ENCODE results near the gene SECISBP2L.

Gene SECISBP2L

DNA sequence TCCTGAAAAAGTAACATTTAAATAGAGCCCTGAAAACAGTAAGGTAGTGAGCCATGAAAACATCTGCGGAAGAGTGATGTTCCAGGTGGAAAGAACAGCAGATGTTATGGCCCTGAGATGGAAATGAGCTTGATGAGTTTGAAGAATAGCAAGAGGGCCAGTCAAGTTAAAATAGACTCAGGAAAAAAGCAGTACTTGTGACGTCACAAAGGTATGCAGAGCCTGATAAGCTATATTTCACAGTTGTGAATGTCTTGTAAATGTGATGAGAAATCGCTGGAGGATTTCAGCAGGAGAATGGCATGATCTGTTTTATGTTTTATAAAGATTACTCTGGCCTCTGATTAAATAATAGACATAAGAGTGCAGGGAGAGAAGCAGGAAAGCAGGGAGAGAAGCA lies 18.6 kb upstream of the SECISBP2L start:
- Histone ChIP-seq H3K9me3 (ENCODE audit: insufficient read depth, low read length) (no peaks in the 10 kb centered on the region), H3K4me3 (ENCODE audit: insufficient read length, low read depth) (no peak overlapping the region), H3K36me3 (ENCODE audit: insufficient read depth, insufficient read length, low read length) (no peaks in the 10 kb centered on the region), H3K9ac (ENCODE audit: insufficient read length, low read depth) (no peak overlapping the region), H3K27me3 (ENCODE audit: insufficient read depth, insufficient read length) (no peaks in the 10 kb centered on the region), H3K4me1 (ENCODE audit: insufficient read depth, insufficient read length) (no peaks in the 10 kb centered on the region)
- no peak for DNase-seq (ENCODE audit: low read depth, low spot score)
- no peak for TF ChIP-seq ZNF274 (IDR thresholded peaks at IDR 0.05; ENCODE audit: low read depth, low read length)
- no peak for TF ChIP-seq YY1 (IDR thresholded peaks at IDR 0.05; ENCODE audit: insufficient read depth, insufficient read length)
- TF ChIP-seq SUZ12 (IDR thresholded peaks at IDR 0.05; ENCODE audit: extremely low read depth, insufficient read depth, insufficient read length), result no peak

DNA sequence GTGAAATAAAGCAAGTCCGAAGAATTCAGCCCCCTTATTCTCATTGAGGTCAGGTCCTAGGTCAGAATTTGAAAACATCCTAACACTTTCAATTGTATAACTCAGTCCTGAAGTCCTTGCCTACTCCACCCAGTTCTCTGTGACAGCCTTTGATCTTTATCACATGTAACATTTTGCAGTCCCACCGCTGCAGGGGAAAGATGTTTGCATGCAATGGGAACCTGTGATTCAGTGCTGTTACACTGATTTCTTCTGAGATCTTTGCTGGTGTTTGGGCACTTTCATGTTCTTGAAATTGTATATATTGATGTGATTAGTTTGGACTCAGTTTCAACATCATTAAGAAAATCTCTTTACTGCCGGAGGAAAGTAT lies 18.0 kb upstream of the SECISBP2L start:
- H3K36me3 ChIP-seq (ENCODE audit: insufficient read depth, insufficient read length, low read length), result no peaks in the 10 kb centered on the region
- H3K9me3 ChIP-seq (ENCODE audit: insufficient read depth, low read length), result no peaks in the 10 kb centered on the region
- H3K27me3 ChIP-seq (ENCODE audit: insufficient read depth, insufficient read length), result no peaks in the 10 kb centered on the region
- H3K4me3 ChIP-seq (ENCODE audit: insufficient read length, low read depth), result no peak overlapping the region
- no peak for DNase-seq (ENCODE audit: low read depth, low spot score)
- no peak for TF ChIP-seq SUZ12 (IDR thresholded peaks at IDR 0.05; ENCODE audit: extremely low read depth, insufficient read depth, insufficient read length)
- no peak for TF ChIP-seq YY1 (IDR thresholded peaks at IDR 0.05; ENCODE audit: insufficient read depth, insufficient read length)
- TF ChIP-seq ZNF274 (IDR thresholded peaks at IDR 0.05; ENCODE audit: low read depth, low read length), result no peak
- H3K9ac ChIP-seq (ENCODE audit: insufficient read length, low read depth), result no peak overlapping the region
- no peaks in the 10 kb centered on the region for H3K4me1 ChIP-seq (ENCODE audit: insufficient read depth, insufficient read length)

DNA sequence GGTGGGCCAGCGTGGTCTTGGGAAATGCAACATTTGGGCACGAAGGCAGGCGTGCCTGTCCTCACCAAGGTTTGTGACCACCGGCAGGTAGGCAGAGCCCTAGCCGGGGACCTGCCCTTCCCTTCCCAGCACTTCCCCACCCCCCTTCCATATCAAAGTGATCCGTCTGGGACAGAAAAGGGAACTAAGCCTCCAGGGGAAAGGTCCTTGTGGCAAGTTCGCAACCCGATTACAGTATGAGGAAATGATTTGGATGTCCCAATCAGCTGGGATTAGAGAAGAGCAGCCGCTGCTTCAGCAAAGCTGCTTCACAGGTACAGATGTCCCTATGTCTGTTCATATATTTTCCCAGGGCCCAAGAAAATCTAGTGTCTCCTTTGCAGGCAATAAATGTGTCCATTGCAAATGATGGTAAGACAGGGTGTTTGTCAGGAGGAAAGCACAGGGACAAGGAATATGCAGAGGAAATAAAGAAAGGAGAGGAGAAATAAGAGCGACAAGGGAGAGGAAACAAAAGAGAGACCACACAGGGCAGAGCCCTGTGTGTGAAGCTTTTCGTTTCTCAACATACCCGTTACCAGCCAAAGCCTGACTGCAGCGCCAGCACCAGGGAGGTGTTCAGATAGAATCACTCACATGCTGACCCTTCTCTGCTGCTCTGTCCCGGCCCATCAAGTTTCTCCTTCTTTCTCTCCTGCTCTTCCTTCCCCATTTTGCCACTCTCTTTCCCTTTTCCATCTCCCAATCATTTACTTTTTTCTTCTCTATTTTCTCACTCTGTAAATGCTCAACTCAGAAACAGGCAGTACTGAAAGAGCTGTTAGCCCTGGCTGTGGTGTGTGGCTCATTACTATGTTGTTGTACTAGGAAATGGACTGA lies 17.4 kb upstream of the SECISBP2L start:
- no peak for DNase-seq (ENCODE audit: low read depth, low spot score)
- no peaks in the 10 kb centered on the region for H3K4me1 ChIP-seq (ENCODE audit: insufficient read depth, insufficient read length)
- H3K9ac ChIP-seq (ENCODE audit: insufficient read length, low read depth), result no peak overlapping the region
- no peaks in the 10 kb centered on the region for H3K27me3 ChIP-seq (ENCODE audit: insufficient read depth, insufficient read length)
- TF ChIP-seq ZNF274 (IDR thresholded peaks at IDR 0.05; ENCODE audit: low read depth, low read length), result no peak
- no peak for TF ChIP-seq SUZ12 (IDR thresholded peaks at IDR 0.05; ENCODE audit: extremely low read depth, insufficient read depth, insufficient read length)
- no peak for TF ChIP-seq YY1 (IDR thresholded peaks at IDR 0.05; ENCODE audit: insufficient read depth, insufficient read length)
- H3K36me3 ChIP-seq (ENCODE audit: insufficient read depth, insufficient read length, low read length), result no peaks in the 10 kb centered on the region
- no peak overlapping the region for H3K4me3 ChIP-seq (ENCODE audit: insufficient read length, low read depth)
- H3K9me3 ChIP-seq (ENCODE audit: insufficient read depth, low read length), result no peaks in the 10 kb centered on the region

DNA sequence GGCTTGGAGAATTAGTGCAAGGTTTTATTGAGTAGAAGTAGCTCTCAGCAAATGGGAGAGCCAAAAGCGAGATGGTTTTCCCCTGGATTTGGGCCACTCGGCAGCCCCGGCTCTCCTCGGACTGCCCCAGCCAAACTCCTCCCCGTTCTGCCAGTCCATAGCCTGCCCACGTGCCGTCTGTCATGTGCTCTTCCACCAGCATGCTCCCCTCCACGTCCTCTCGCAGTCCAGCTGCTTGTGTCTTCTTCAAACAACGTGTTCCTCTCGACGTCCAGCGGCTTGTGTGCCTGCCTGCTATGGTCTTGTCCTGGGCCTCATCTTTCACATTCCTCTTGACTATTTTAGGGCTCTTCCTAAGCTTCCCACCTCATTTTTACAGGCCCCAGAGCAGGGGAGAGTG lies 16.7 kb upstream of the SECISBP2L start:
- H3K4me3 ChIP-seq (ENCODE audit: insufficient read length, low read depth), result no peak overlapping the region
- TF ChIP-seq ZNF274 (IDR thresholded peaks at IDR 0.05; ENCODE audit: low read depth, low read length), result no peak
- TF ChIP-seq YY1 (IDR thresholded peaks at IDR 0.05; ENCODE audit: insufficient read depth, insufficient read length), result no peak
- TF ChIP-seq SUZ12 (IDR thresholded peaks at IDR 0.05; ENCODE audit: extremely low read depth, insufficient read depth, insufficient read length), result no peak
- no peak for DNase-seq (ENCODE audit: low read depth, low spot score)
- H3K4me1 ChIP-seq (ENCODE audit: insufficient read depth, insufficient read length), result no peaks in the 10 kb centered on the region
- no peaks in the 10 kb centered on the region for H3K36me3 ChIP-seq (ENCODE audit: insufficient read depth, insufficient read length, low read length)
- no peak overlapping the region for H3K9ac ChIP-seq (ENCODE audit: insufficient read length, low read depth)
- H3K9me3 ChIP-seq (ENCODE audit: insufficient read depth, low read length), result no peaks in the 10 kb centered on the region
- no peaks in the 10 kb centered on the region for H3K27me3 ChIP-seq (ENCODE audit: insufficient read depth, insufficient read length)

DNA sequence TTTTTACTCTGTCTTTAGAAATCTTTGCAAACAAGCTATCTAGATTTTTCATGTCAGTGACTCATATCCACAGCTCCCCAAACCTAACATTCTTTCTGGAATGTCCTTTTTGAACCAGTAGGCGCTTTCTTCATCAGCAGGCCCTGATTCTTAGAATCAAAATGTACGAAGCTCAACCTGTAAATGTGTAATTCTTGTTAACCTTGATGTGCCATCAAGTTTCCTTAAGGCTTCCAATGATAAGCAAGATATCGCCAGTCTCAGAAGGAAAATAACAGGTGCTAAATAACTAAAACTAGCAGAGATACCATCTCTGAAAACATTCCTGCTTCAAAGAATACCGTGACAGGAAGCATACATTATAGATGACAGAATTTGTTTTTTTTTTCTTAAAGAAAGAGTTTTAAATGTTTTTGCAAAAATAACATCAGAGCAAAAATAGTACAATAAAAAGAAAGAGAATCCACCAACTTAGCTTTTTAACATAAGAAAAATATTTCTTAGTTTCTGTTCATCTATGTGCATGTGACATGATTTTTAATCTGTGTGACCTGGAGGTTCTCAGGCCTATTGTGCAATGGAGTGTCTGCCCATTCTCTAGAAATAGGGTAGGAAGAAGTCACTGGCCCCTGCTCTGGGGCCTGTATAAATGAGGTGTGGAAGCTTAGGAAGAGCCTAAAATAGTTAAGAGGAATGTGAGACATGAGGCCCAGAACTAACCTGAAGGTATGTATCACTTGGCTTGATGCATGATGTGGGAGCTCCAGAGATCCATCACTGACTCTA lies 14.7 kb upstream of the SECISBP2L start:
- Histone ChIP-seq H3K4me1 (ENCODE audit: insufficient read depth, insufficient read length) (no peaks in the 10 kb centered on the region), H3K9ac (ENCODE audit: insufficient read length, low read depth) (no peak overlapping the region), H3K36me3 (ENCODE audit: insufficient read depth, insufficient read length, low read length) (no peaks in the 10 kb centered on the region), H3K27me3 (ENCODE audit: insufficient read depth, insufficient read length) (no peaks in the 10 kb centered on the region), H3K4me3 (ENCODE audit: insufficient read length, low read depth) (no peak overlapping the region), H3K9me3 (ENCODE audit: insufficient read depth, low read length) (no peaks in the 10 kb centered on the region)
- DNase-seq (ENCODE audit: low read depth, low spot score), result no peak
- TF ChIP-seq YY1 (IDR thresholded peaks at IDR 0.05; ENCODE audit: insufficient read depth, insufficient read length), result no peak
- no peak for TF ChIP-seq SUZ12 (IDR thresholded peaks at IDR 0.05; ENCODE audit: extremely low read depth, insufficient read depth, insufficient read length)
- no peak for TF ChIP-seq ZNF274 (IDR thresholded peaks at IDR 0.05; ENCODE audit: low read depth, low read length)

DNA sequence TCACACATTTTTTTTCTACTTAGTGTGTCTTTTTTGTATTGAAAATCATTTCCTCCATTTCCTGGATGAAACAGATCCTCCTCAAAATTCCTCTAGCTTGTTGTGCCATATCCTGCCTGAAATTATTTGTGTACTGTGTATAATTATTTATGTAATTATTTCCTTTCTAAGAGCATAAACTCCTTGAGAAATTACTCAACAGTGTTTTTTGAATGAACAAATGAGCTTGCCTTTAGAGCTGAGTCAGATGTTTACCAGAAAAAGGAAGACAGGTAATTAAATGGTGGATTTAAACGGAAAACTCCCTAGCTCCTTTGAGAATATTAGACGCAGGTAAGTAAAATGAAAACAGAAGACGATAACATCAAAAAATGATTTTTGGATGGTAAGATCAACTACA lies 13.2 kb upstream of the SECISBP2L start:
- TF ChIP-seq YY1 (IDR thresholded peaks at IDR 0.05; ENCODE audit: insufficient read depth, insufficient read length), result no peak
- TF ChIP-seq SUZ12 (IDR thresholded peaks at IDR 0.05; ENCODE audit: extremely low read depth, insufficient read depth, insufficient read length), result no peak
- TF ChIP-seq ZNF274 (IDR thresholded peaks at IDR 0.05; ENCODE audit: low read depth, low read length), result no peak
- H3K9ac ChIP-seq (ENCODE audit: insufficient read length, low read depth), result no peak overlapping the region
- no peaks in the 10 kb centered on the region for H3K36me3 ChIP-seq (ENCODE audit: insufficient read depth, insufficient read length, low read length)
- no peak overlapping the region for H3K4me3 ChIP-seq (ENCODE audit: insufficient read length, low read depth)
- no peaks in the 10 kb centered on the region for H3K9me3 ChIP-seq (ENCODE audit: insufficient read depth, low read length)
- no peak for DNase-seq (ENCODE audit: low read depth, low spot score)
- H3K27me3 ChIP-seq (ENCODE audit: insufficient read depth, insufficient read length), result no peaks in the 10 kb centered on the region
- no peaks in the 10 kb centered on the region for H3K4me1 ChIP-seq (ENCODE audit: insufficient read depth, insufficient read length)

DNA sequence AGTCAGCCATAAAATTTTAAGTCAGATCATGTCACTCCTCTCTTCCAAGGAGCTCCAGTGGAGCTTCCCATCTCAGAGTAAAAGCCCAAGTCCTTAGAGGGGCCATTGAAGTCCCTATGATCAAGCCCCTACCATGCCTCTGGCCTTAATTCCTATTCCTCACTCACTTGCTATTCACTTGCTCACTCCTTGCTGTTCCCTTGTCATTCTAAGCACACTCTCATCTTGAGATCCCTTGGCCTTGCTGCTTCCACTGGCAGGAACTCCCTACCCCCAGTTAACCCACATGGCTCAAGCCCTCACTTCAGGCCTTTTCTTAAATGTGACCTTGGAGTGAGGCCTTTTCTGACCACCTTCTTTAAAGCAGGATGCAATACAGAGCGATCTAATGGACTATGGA lies 12.3 kb upstream of the SECISBP2L start:
- H3K27me3 ChIP-seq (ENCODE audit: insufficient read depth, insufficient read length), result no peaks in the 10 kb centered on the region
- DNase-seq (ENCODE audit: low read depth, low spot score), result no peak
- no peak overlapping the region for H3K4me3 ChIP-seq (ENCODE audit: insufficient read length, low read depth)
- no peaks in the 10 kb centered on the region for H3K9me3 ChIP-seq (ENCODE audit: insufficient read depth, low read length)
- no peaks in the 10 kb centered on the region for H3K36me3 ChIP-seq (ENCODE audit: insufficient read depth, insufficient read length, low read length)
- no peaks in the 10 kb centered on the region for H3K4me1 ChIP-seq (ENCODE audit: insufficient read depth, insufficient read length)
- no peak overlapping the region for H3K9ac ChIP-seq (ENCODE audit: insufficient read length, low read depth)
- TF ChIP-seq YY1 (IDR thresholded peaks at IDR 0.05; ENCODE audit: insufficient read depth, insufficient read length) (no peak), SUZ12 (IDR thresholded peaks at IDR 0.05; ENCODE audit: extremely low read depth, insufficient read depth, insufficient read length) (no peak), ZNF274 (IDR thresholded peaks at IDR 0.05; ENCODE audit: low read depth, low read length) (no peak)

All from NT2/D1 (cell line).